Psoas muscle (tissue), 8 donors: ENCODE measurements around the gene MELTF. TPM values are rescaled to one million over a fixed set of nuclear protein-coding genes. Genes with fewer than 3 reads are reported as not detected.

Experiments used
- ATAC-seq, 4 donors: fragments of 200-7000 bp; cut with Tn5 transposase; one replicate each; pipeline ENCODE4 v1.9.1; 2020; ENCODE audit warnings: moderate library complexity in 3 of 4, mild to moderate bottlenecking in 2 of 4
- DNase-seq, 2 donors: peaks; one replicate each; pipeline ENCODE4 v3.0.0-alpha.2; 2020
- H3K27ac ChIP-seq: fragments of 200-600 bp; one replicate; pipeline ENCODE4 v1.8.0; 2022
- H3K27me3 ChIP-seq, 3 donors: fragments of 200-600 bp in 1 of 3; one replicate each; pipeline versions ENCODE4 v1.6.1 to v1.8.0; 2013 to 2022; ENCODE audit warnings: low read length in 2 of 3, mild to moderate bottlenecking in 2 of 3, moderate library complexity in 1 of 3; ENCODE audit not compliant: insufficient read depth in 3 of 3
- H3K36me3 ChIP-seq, 2 donors: fragments of 200-600 bp in 1 of 2; one replicate each; pipeline versions ENCODE4 v1.6.1 to v1.8.0; 2013 to 2022; ENCODE audit warnings: low read depth in 1 of 2, mild to moderate bottlenecking in 1 of 2, moderate library complexity in 1 of 2; ENCODE audit not compliant: insufficient read depth in 1 of 2
- H3K4me1 ChIP-seq: fragments of 200-600 bp; one replicate; pipeline ENCODE4 v1.8.0; 2022
- H3K4me3 ChIP-seq: fragments of 200-600 bp; one replicate; pipeline ENCODE4 v1.8.0; 2022; ENCODE audit warnings: mild to moderate bottlenecking
- H3K9me3 ChIP-seq: fragments of 200-600 bp; one replicate; pipeline ENCODE4 v1.8.0; 2022
- WGBS, 3 donors: extraction: QIAGEN DNeasy Blood & Tissue Kit; methylation state at CpG; one replicate each; pipeline versions ENCODE4 v1.1.6 to v1.1.7; 2013; 5-methylcytosine and 5-hydroxymethylcytosine counted together
- intact Hi-C, 2 donors: fragments of 100-400 bp; cut with DNase I; formaldehyde crosslinking; loops; one replicate each; pipeline versions ENCODE4 v1.11.0 to v1.14.2; 2022
- polyA plus RNA-seq, 3 donors: library from polyadenylated mRNA; stranded (reverse); fragments of 200-250 nt; gene quantifications; one replicate each; pipeline ENCODE4 v1.2.3, GENCODE V29; 2013
- total RNA-seq, 4 donors: library from RNA; stranded (reverse); fragmentation: NEBNext Ultra II Directional in 2 of 4; extraction: Animal tissue kit (Norgen Biotek cat#: 25700) in 2 of 4; gene quantifications; one replicate each; pipeline versions ENCODE4 v1.2.1 to v1.2.4, GENCODE V29; 2021 to 2023
- TF ChIP-seq, protein P1 (sequence below): fragments of 200-600 bp; IDR thresholded peaks from one replicate; pipeline ENCODE4 v1.8.0; 2022; ENCODE audit warnings: antibody characterized with exemption
- donor health status: healthy with polysubstance abuse.
- donor health status: DM: no; HTN: no; CAD: no; lungs with moderate emphysema.
- donor health status: Bipolar disorder and iron deficiency.
- donor health status: healthy.
- donor health status: DM: yes; HTN: yes; CAD: no.
- donor health status: DM: no; HTN: no; CAD: no.
- donor health status: DM: no; HTN: no; CAD: no.
- donor health status: DM: yes; HTN: yes; CAD: no.

MELTF gene
- total and polyA plus RNA-seq, 7 donors, result 0.23 to 0.97 (median 0.55) TPM

DNA sequence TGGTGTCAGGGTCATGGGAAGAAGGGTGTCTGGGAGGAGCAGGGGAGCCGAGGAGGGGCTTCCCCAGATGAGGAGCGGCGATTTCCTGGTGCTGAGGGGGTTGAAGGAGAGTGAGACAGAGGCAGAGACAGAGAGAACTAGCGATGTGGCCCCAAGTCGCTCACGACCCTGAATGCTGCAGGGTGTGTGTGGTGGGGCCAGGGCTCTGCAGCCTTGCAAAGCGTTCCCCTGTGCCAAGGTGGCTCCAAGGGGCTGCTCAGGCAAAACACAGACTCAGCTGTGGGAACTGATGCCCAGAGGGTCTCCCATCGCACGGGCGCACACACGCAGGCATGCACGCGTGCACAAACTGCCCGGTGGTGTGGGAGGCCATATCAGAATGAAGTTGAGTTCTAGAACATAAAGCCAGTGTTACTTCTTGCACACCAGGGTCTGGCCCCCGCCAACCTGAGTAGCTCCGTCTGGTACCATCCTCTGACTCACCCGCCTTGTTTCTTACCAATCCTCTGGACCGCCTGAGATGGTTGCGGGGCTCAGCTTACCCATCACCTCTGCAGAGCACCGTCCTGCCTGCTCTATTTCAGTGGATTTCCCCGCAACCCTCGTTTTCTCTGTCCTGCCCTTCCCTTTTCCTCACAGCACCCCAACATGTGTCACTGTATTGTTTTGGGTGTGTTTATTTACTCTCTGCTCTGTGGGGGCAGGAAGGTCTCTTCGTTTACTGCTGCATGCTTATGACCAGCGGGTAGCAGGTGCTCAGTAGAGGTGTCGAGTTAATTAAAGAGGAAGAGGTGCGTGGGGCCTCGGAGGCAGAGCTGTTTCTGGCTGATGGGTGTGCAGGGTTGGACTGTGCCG is 4.5 kb downstream of the MELTF start:
- intact Hi-C loops, result no loop called here
- Histone ChIP-seq H3K36me3 (no peaks in the 10 kb centered on the region), H3K27ac (no peak overlapping the region), H3K27me3 (peaks cover 0 to 36% (median 14%) of the 10 kb centered on the region in 3 donors), H3K9me3 (no peaks in the 10 kb centered on the region), H3K4me3 (no peak overlapping the region), H3K4me1 (no peaks in the 10 kb centered on the region)
- ATAC-seq, result no peak
- TF ChIP-seq, protein P1, sequence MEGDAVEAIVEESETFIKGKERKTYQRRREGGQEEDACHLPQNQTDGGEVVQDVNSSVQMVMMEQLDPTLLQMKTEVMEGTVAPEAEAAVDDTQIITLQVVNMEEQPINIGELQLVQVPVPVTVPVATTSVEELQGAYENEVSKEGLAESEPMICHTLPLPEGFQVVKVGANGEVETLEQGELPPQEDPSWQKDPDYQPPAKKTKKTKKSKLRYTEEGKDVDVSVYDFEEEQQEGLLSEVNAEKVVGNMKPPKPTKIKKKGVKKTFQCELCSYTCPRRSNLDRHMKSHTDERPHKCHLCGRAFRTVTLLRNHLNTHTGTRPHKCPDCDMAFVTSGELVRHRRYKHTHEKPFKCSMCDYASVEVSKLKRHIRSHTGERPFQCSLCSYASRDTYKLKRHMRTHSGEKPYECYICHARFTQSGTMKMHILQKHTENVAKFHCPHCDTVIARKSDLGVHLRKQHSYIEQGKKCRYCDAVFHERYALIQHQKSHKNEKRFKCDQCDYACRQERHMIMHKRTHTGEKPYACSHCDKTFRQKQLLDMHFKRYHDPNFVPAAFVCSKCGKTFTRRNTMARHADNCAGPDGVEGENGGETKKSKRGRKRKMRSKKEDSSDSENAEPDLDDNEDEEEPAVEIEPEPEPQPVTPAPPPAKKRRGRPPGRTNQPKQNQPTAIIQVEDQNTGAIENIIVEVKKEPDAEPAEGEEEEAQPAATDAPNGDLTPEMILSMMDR, result no peak
- no peak for DNase-seq
- 87 to 91% (median 90%) methylated on average over 28 of the region's 28 CpGs for WGBS, 3 donors

DNA sequence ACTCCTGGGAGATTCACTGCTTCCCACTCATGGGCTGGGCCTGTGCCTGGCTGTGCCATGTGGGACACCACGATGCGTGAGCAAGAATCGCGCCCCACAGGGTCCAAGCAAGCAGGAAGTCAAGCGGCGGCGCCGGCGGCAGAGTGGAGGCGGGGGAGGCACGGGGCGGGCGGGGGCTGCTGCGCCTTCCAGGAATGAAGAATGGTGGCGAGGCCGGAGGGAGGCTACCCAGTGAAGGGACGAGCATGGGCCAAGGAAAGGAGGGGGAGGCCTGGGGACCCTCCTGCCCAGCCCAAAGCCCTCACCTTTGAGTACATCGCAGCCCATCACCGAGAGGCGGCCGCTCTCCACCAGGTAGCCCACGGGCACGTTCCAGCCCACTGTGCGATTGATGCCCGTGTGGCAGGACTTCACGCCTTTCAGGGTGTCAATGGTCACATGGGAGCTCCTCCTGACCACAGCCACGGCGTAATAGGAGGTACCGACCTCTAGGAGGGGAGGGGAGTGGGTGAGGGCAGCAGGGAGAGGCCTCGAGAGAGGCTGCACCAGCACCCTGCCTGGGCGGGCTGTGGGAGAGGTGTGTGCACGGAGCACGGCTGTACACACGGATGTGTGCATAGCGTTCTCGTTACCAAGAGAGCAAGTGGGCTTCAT is 5.5 kb downstream of the MELTF start:
- intact Hi-C loops, result no loop called here
- H3K27ac ChIP-seq, result no peak overlapping the region
- H3K27me3 ChIP-seq, result peaks cover 0 to 28% (median 7%) of the 10 kb centered on the region in 3 donors
- ATAC-seq (no peak), DNase-seq (peak in 1 of 2 donors; percentile 48)
- H3K9me3 ChIP-seq, result no peaks in the 10 kb centered on the region
- no peaks in the 10 kb centered on the region for H3K4me1 ChIP-seq
- 77 to 79% (median 78%) methylated on average over 33 to 36 of the region's 36 CpGs for WGBS, 3 donors
- no peak overlapping the region for H3K4me3 ChIP-seq
- no peaks in the 10 kb centered on the region for H3K36me3 ChIP-seq
- TF ChIP-seq, protein P1, result no peak

DNA sequence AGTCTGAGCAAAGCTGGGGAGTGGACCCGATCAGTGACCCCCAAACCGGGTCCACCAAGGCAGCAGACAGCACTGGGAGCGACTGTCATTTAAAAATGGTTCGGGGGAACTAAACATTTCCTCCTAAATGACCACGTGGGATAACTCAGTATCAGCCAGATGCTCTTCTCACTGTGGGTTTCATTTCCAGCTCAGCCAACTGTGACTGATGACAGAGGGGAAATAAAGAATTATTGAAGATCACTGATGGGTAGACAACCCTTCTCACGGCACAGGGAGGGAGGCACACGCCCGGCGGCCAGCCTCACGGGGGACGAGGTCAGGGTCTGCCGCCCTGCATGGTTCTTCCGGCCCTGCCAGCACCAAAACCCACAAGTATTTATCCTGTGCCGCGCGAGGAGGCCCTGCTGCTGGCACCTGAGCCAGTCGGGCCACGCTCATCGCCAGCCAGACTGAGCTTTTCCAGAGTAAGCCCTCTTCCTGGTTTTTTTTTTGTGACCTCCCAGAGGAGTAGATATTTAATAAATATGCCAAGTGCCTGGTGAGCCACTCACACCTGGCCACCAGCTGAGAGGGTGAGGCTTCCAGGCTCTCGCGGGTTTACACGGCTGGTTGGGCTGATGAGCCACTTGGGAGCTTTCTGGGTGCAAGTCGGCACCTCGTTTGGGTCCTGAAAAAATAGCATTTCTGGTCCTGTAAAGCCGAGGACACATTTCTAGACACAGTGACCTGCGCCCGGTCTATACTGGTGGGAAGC is 6.2 kb downstream of the MELTF start:
- H3K4me1 ChIP-seq, result no peaks in the 10 kb centered on the region
- H3K27me3 ChIP-seq, result peaks cover 0 to 21% (median 4%) of the 10 kb centered on the region in 3 donors
- H3K36me3 ChIP-seq, result no peaks in the 10 kb centered on the region
- WGBS, 3 donors, result 33 to 42% (median 35%) methylated on average over 27 of the region's 27 CpGs
- TF ChIP-seq, protein P1, result no peak
- no peak overlapping the region for H3K4me3 ChIP-seq
- DNase-seq (no peak), ATAC-seq (no peak)
- H3K9me3 ChIP-seq, result no peaks in the 10 kb centered on the region
- H3K27ac ChIP-seq, result no peak overlapping the region
- intact Hi-C loops, result no loop called here

DNA sequence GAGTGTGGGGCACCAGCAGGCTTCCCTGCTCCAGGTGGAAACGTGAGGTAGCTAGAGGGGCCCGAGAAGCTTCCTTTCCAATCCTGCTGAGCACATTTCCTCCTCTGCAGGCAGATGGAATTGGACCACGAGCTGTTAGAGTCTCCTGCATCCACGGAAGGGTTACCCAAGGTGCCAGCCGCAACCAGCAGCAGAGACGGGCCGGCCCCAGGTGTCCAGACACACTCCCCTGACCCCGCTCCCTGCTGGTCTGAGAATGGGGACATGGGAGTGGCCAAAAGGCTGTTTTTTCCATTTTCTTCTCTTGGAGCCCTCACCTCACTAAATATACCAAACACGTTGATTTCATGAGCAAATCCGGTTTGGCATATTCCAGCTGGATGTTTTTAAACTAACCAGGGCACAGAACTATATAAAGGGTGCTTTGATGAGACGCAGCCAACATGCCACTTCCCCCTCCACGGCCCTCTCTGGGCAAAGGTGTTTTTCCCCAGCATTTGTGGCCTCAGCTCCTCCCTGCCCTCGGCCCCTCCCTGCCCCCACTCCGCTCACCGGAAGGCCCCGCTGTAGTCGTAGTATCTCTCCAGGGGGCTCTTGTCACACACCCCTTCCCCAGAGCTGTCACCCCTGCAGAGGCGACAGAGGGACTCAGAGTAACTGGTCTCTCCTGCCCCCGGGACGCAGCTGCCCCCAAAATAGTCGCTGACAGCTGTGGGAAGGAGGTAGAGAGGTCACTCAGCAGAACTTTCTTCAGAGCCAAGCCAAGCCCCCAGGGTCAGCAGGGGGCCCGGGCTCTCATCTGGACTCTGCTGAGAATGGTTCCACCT is 7.0 kb downstream of the MELTF start:
- DNase-seq (no peak), ATAC-seq (no peak)
- Histone ChIP-seq H3K27ac (no peak overlapping the region), H3K4me1 (no peaks in the 10 kb centered on the region), H3K27me3 (peaks cover 0 to 19% (median 4%) of the 10 kb centered on the region in 3 donors), H3K4me3 (no peak overlapping the region), H3K36me3 (no peaks in the 10 kb centered on the region), H3K9me3 (no peaks in the 10 kb centered on the region)
- TF ChIP-seq, protein P1, result no peak
- 32 to 46% (median 36%) methylated on average over 20 to 22 of the region's 22 CpGs for WGBS, 3 donors
- intact Hi-C loops, result no loop called here
